Jurkat, Clone E6-1 (cell line): ENCODE measurements around the gene OR6C70. TPM values are rescaled to one million over a fixed set of nuclear protein-coding genes. Genes with fewer than 3 reads are reported as not detected.
"Not testable (repeated sequence)": the region's sequence is repeated elsewhere in the genome, so short reads cannot be mapped to it uniquely, and the experiment has no call there.

Source experiments
- DNase-seq: peaks from one replicate; pipeline ENCODE4 v3.0.0-alpha.2; 2011; ENCODE audit warnings: low read depth, low spot score
- H3K4me3 ChIP-seq: 2 replicates; pipeline ENCODE4 v1.5.1; 2011; ENCODE audit warnings: mild to moderate bottlenecking, low read length, control low read depth, moderate library complexity
- polyA plus RNA-seq: library from polyadenylated mRNA; unstranded; fragments of >200 nt; gene quantifications from one replicate; pipeline ENCODE4 v1.2.1, GENCODE V29; 2012; ENCODE audit warnings: missing spikeins; ENCODE audit not compliant: insufficient read length, insufficient read depth

Gene OR6C70
- not detected for polyA plus RNA-seq

- DNase-seq: no peak
- H3K4me3 ChIP-seq: no peak within 1 kb of the TSS
Measured at GRCh38 chr12:55470088-55470829, at the start of gene OR6C70. OR6C70 (minus strand) TSS chr12:55470138; CDS start chr12:55470138, 0 bp downstream.

- H3K4me3 ChIP-seq: no peak overlapping the region
- DNase-seq: no peak
Measured at GRCh38 chr12:55516391-55516790, 46.5 kb upstream of the OR6C70 start.

- H3K4me3 ChIP-seq: no peak overlapping the region
- DNase-seq: no peak
Measured at GRCh38 chr12:55515696-55516095, 45.8 kb upstream of the OR6C70 start.

- DNase-seq: no peak
- no peak overlapping the region for H3K4me3 ChIP-seq
Measured at GRCh38 chr12:55501601-55502000, 31.7 kb upstream of the OR6C70 start.

GRCh38 chr12:55499810-55500252, 29.9 kb upstream of the OR6C70 start:
- no peak overlapping the region for H3K4me3 ChIP-seq
- peak; percentile 34 for DNase-seq

GRCh38 chr12:55499231-55499630, 29.3 kb upstream of the OR6C70 start:
- no peak for DNase-seq
- no peak overlapping the region for H3K4me3 ChIP-seq

- no peak for DNase-seq
- no peak overlapping the region for H3K4me3 ChIP-seq
Measured at GRCh38 chr12:55495490-55495889, 25.6 kb upstream of the OR6C70 start.

- H3K4me3 ChIP-seq: no peak within 1 kb of the TSS
- no peak for DNase-seq
Measured at GRCh38 chr12:55492078-55492477, 22.1 kb upstream of the OR6C70 start, which contains the start of gene OR6C68. OR6C68 (plus strand) TSS chr12:55492378; CDS start chr12:55492378, 0 bp downstream.

- DNase-seq, H3K4me3 ChIP-seq: not testable (repeated sequence)
Measured at GRCh38 chr12:55484284-55484683, 14.3 kb upstream of the OR6C70 start.

- not testable (repeated sequence) for H3K4me3 ChIP-seq, DNase-seq
Measured at GRCh38 chr12:55479136-55479535, 9.2 kb upstream of the OR6C70 start.

GRCh38 chr12:55472264-55472663, 2.3 kb upstream of the OR6C70 start:
- no peak for DNase-seq

GRCh38 chr12:55469291-55469690, 647 bp downstream of the OR6C70 start:
- H3K4me3 ChIP-seq: no peak overlapping the region
- DNase-seq: no peak

More at GRCh38 chr12:55472264-55472663, 2.3 kb upstream of the OR6C70 start:
- no peak overlapping the region for H3K4me3 ChIP-seq

GRCh38 chr12:55467836-55468235, 2.1 kb downstream of the OR6C70 start:
- H3K4me3 ChIP-seq: no peak overlapping the region
- DNase-seq: no peak

- DNase-seq, H3K4me3 ChIP-seq: not testable (repeated sequence)
Measured at GRCh38 chr12:55464926-55465325, 5.0 kb downstream of the OR6C70 start.

GRCh38 chr12:55448825-55449224, 21.1 kb downstream of the OR6C70 start:
- H3K4me3 ChIP-seq: no peak overlapping the region
- DNase-seq: no peak

- no peak overlapping the region for H3K4me3 ChIP-seq
Measured at GRCh38 chr12:55446326-55446725, 23.6 kb downstream of the OR6C70 start.

GRCh38 chr12:55445357-55445756, 24.6 kb downstream of the OR6C70 start:
- H3K4me3 ChIP-seq: no peak overlapping the region
- no peak for DNase-seq

More at GRCh38 chr12:55446326-55446725, 23.6 kb downstream of the OR6C70 start:
- DNase-seq: no peak

GRCh38 chr12:55443776-55444175, 26.2 kb downstream of the OR6C70 start, which contains the start of gene OR6C2:
OR6C2 (plus strand) TSS chr12:55444076; CDS start chr12:55452214, 8,138 bp downstream.
- DNase-seq: no peak
- H3K4me3 ChIP-seq: no peak within 1 kb of the TSS

- H3K4me3 ChIP-seq, DNase-seq: not testable (repeated sequence)
Measured at GRCh38 chr12:55441233-55441632, 28.7 kb downstream of the OR6C70 start.

GRCh38 chr12:55428331-55429243, 41.4 kb downstream of the OR6C70 start:
- no peak overlapping the region for H3K4me3 ChIP-seq
- DNase-seq: no peak
